GM19468 (cell line): ENCODE data around the gene FAM20B.

Experiments used
- ATAC-seq: cut with Tn5 transposase; IDR thresholded peaks from one replicate; pipeline ENCODE4 v1.9.1; 2021; ENCODE audit warnings: mild to moderate bottlenecking, moderate library complexity, moderate number of reproducible peaks; ENCODE audit not compliant: unreplicated experiment; ENCODE audit errors: extremely low read depth

Gene FAM20B

GRCh38 chr1:179046808-179047635 lies 21.3 kb downstream of the FAM20B start:
- no peak for ATAC-seq

DNA sequence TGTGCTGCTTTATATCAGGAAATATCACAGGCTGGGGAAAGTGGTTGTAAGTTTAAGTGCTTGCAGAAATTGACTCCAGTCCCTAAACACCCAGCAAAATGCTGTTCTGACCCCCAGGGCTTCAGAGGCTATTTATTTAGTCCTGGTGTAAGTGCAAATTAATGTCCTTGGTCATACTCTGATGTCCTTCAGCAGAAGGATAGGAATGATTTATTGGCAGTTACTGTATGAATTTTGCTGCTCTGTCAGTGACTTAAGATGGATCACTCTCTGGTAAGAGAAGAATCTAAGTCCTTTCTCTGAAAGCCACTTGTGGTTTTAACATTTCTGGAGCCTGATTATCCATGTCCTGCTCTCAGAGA lies 21.9 kb downstream of the FAM20B start:
- ATAC-seq, result no peak

DNA sequence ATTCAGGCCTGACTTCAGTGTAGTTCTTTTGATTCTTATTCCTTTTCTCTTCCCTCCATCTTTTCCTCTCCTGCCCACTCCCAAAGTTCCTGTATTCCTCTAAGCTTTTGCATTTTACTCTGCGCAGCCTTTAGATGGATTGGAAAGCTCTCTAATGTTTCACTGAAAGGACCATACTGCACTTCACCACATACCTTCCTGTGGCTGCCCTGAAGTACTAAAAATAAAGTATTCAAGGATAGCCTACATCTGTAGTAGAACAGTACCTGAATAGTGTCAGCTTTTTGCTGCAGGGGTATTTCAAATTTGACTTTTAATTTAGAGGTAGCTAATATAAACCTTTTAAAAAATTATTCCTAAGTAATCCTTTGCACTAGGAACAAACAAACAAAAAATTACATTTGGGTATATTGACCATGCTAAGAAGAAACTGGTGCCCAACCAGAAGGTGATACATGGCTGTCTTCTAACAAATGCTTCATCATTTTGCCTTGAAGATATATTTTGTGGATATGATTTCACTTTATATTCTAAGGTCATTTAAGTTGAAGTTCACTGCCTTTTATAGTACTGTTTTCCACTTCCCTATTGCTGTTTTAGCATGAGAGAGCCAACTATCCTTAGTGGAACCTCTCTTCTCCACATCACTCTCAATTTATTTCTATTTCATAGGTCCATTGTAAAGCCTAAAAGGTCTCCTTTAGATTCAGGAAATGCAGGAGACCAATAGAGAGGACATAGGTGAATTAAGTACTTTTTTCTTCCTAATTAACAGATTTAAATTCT lies 22.8 kb downstream of the FAM20B start:
- no peak for ATAC-seq

- ATAC-seq, result no peak
Observed at GRCh38 chr1:179052776-179053175, 27.1 kb downstream of the FAM20B start.

- ATAC-seq, result no peak
Observed at GRCh38 chr1:179053486-179053885, 27.8 kb downstream of the FAM20B start.

DNA sequence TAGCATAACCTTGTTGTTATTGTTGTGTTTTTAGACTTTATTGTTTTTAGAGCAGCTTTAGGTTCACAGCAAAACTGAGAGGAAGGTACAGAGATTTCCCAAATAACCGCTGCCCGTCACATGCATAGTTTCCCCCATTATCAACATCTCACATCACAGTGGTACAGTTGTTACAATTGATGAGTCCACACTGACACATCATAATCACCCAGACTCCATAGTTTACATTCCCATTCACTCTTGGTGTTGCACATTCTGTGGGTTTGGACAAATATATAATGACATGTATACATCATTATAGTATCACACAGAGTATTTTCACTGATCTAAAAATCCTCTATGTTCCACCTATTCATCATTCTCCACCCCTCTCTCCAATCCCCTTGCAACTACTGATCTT lies 30.2 kb downstream of the FAM20B start:
- ATAC-seq, result no peak

- no peak for ATAC-seq
Observed at GRCh38 chr1:179058487-179059483, 33.1 kb downstream of the FAM20B start.

DNA sequence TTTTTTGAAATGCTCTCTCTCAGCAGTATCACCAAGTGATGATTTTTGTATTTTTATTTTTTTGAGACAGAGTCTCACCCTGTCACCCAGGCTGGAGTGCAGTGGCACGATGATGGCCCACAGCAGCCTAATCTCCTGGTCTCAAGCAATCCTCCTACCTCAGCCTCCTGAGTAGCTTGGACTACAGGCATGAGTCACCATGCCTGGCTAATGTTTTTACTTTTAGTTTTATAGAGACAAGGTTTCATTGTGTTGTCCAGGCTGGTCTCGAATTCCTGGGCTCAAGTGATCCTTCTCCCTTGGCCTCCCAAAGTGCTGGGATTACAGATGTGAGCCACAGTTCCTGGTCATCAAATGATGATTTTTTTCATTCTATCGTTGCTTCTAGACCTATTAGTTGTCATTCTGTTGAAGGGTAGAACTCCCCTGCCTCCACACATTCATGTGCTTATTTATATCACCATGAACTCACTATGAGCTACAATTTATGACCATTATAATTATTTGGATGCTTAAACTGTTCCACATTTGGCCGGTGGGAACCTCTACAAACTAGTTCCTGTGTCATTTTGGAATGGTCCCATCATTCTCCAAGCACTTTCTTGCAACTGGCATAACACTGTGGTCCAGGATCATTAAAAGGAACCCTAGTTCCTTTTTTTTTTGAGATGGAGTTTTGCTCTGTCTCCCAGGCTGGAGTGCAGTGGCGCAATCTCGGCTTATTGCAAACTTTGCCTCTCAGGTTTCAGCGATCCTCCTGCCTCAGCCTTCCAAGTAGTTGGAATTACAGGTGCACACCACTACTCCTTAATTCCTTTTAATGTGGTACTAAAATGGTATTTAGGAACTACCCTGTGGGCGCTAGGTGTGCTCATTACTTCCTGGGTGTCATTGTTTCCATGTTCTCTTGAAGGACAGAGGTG lies 35.9 kb downstream of the FAM20B start:
- no peak for ATAC-seq

GRCh38 chr1:179066471-179066870 lies 40.8 kb downstream of the FAM20B start:
- no peak for ATAC-seq

- no peak for ATAC-seq
Observed at GRCh38 chr1:179077396-179077795, 51.7 kb downstream of the FAM20B start.

DNA sequence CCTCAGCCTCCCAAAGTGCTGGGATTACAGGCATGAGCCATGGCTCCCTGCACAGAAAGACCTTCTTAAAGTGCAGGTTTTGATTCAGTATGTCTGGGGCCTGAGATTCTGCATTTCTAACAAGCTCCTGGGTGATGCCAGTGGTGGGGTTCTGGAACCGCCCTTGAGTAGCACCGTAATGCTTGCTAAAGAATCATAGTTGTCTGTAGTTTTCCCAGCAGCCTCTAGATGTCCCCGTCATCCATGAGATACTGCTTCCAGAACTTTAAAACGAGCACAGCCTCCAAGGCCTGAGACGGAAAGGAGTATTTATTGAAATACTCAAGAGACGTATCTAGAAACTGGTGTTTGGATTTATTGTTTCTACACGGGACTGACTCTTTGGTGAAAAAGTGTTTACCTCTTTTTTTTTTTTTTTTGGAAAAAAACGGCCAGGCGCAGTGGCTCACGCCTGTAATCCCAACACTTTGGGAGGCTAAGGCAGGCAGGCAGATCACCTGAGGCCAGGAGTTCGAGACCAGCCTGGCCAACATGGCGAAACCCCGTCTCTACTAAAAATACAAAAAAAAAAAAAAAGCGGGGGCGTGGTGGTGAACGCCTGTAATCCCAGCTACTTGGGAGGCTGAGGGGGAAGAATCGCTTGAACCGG lies 53.5 kb downstream of the FAM20B start:
- ATAC-seq, result peak; percentile 6

DNA sequence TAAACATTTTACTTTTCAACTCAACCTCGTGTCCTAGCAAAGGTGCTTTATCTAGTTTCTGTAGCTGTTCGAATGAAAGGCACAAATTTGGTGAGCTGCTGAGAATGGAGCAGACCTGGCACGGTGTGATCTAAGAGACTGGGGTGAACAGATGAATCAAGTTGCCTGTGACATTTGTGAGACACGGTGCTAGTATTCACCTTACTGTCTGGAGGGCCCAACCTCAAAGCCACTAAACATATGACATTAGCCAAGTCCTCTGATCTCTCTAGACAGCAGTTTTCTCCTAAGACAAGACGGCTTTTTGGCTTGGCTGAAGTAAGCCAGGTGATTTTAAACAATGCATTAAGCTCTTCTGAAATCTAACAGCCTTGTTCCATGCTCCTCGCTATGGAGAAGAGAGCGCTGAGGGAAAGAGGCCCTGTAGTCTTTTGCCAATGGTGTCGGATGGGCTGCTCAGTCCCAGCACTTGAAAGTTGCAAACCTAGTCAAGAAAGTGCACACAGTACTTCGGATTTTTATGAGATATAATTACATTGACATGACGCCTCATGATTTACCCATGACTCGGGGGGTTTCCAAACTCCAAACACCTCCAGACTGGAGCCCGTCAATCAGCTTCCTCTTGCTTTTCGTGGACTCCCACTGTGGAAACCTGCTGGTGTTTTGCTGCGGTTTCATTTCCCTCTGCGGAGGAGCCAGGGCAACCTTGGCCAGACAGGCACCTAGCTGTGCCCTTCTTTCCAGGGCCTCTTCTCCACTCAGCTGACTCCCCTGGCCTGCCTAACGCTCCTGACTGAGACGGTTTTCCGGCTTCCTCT lies 55.4 kb downstream of the FAM20B start:
- ATAC-seq, result peak; percentile 5

DNA sequence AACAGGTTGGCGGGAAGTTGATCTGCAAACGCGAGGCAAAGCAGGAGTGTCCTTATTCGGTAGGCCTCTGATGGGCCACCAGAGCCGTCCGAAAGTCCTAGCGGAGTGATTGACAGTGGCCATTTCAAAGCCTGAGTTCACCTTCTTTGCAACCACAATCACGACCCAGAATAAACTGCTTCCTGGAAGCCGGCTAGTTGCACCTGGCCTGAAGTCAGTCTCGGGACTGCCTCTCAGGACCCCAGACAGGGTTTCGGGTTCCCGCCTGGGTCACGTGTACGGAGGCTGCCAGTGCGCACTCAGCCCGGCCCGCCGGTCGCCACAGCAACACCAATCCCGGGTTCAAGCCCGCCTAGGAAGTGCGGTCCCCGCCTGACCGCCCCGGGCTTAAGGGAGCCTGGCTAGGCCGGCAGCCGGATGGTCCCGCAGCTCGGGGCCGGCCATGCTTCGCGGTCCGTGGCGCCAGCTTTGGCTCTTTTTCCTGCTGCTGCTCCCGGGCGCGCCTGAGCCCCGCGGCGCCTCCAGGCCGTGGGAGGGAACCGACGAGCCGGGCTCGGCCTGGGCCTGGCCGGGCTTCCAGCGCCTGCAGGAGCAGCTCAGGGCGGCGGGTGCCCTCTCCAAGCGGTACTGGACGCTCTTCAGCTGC lies 56.1 kb downstream of the FAM20B start, which contains the start of gene TOR3A:
TOR3A (plus strand) TSS at position 384 of the 646 bp plus-strand sequence; CDS start at position 443, 59 bp downstream.
- peak; percentile 92 for ATAC-seq

DNA sequence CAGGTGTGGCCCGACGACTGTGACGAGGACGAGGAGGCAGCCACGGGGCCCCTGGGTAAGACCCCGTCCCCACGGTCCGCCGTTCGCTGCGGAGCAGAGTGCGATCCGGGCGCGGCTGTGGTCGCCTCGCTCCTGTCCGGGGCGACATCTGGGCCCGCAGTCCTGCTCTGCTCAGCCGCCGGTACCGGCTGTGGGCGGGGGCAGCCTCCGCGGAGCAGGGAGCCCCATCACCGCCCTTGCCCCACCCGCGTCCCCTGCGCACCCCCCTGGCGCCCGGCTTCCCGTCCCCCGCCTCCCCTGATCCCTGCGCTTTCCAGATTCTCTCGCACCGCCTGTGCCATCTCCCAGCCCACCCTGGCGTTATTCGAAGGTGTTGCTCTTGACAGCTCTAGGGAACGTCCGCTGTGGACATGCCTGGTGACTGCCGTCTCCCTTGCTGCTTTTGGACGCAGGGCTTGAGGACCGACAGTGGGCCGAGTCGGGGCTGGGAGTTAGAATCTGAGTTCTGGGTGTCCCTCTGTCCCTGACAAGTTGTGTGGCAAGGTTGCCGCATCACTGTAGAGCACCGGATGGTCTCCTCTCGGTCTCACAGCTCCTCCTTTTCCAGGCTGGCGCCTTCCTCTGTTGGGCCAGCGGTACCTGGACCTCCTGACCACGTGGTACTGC lies 56.8 kb downstream of the FAM20B start:
- no peak for ATAC-seq

- no peak for ATAC-seq
Observed at GRCh38 chr1:179082999-179083335, 57.3 kb downstream of the FAM20B start.

GRCh38 chr1:179083533-179083932 lies 57.8 kb downstream of the FAM20B start:
- ATAC-seq, result no peak

DNA sequence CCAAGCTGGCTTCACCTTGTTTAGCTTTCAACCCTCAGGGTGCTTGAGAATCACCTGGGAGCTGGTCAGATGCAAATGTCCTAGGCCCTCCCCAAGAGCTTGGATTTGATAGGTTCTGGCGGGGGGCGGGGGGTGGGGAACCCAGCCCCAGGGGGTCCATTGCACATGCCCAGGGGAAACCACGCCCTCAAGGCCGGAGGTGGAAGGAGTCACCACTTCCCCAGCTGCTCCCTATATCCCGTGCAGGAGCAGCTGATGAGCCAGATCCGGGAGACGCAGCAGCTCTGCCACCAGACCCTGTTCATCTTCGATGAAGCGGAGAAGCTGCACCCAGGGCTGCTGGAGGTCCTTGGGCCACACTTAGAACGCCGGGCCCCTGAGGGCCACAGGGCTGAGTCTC lies 62.0 kb downstream of the FAM20B start:
- no peak for ATAC-seq
